Stomach (tissue), 4 donors: Measurements from ENCODE around the gene HUS1.

Source experiments
- CTCF ChIP-seq, 7 experiments: fragments of 450-650 bp in 4 of 7; fragments of 200-600 bp in 3 of 7; sonication (generic) in 3 of 7; IDR thresholded peaks; one replicate each; pipeline ENCODE4 v1.5.1; 2016 to 2019; ENCODE audit warnings: antibody characterized with exemption in 7 of 7, control low read depth in 2 of 7, mild to moderate bottlenecking in 1 of 7
- POLR2A ChIP-seq, 4 donors: fragments of 450-650 bp; IDR thresholded peaks; one replicate each; pipeline ENCODE4 v1.6.1; 2016; ENCODE audit warnings: antibody characterized with exemption in 4 of 4, control low read depth in 2 of 4, mild to moderate bottlenecking in 1 of 4, moderate library complexity in 1 of 4

DNA sequence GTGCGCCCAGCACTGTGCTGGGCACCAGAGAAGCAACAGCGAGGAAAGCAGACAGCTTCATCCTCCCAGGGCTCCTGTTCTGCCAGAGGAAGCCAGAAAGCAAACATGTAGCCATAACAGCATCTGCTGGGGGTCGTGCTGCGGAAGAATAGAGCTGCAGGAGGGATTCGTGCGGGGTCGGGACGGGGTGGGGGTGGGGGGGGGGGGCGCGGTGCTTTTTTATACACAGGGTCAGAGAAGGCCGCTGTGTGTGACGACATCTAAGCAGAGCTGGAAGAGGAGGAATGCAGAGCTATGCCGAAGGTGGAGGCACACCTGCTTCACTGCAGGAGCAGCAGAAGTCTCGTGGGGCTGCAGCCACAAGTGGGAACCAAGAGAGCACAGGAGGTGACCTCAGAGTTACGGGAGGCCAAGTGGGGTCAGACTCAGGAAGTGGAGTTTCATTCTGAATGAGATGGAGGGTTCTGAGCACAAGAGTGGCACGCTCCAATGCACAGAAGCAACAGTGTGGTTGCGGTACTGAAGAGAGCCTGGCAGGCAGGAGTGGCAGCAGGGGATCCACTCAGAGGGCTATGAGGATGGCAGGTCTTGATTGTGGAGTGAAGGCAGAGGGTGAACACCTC lies 42.2 kb downstream of the HUS1 start:
- no peak for TF ChIP-seq CTCF (IDR thresholded peaks at IDR 0.05)
- TF ChIP-seq POLR2A (IDR thresholded peaks at IDR 0.05), result no peak
